H9 (cell line): ENCODE measurements around the gene MEIS2. TPM values are rescaled to one million over a fixed set of nuclear protein-coding genes. Genes with fewer than 3 reads are reported as not detected.
A peak's percentile ranks its signal among the peaks of the same experiment; 100 is the strongest.

Experiments
- DNase-seq: peaks from one replicate; pipeline ENCODE4 v3.0.0-alpha.2; 2017
- H2AFZ ChIP-seq: one replicate; pipeline ENCODE4 v1.6.1; 2013; ENCODE audit warnings: mild to moderate bottlenecking, low read length, control low read depth, moderate library complexity
- H2AK5ac ChIP-seq: 2 replicates; pipeline ENCODE4 v1.6.1; 2013; ENCODE audit warnings: low read length, control low read depth, mixed read lengths; ENCODE audit not compliant: insufficient read length
- H2BK120ac ChIP-seq: one replicate; pipeline ENCODE4 v1.6.1; 2013; ENCODE audit warnings: low read depth, mild to moderate bottlenecking, low read length, control low read depth, inconsistent platforms; ENCODE audit not compliant: poor library complexity, severe bottlenecking
- H2BK12ac ChIP-seq: 2 replicates; pipeline ENCODE4 v1.6.1; 2013; ENCODE audit warnings: low read length, control low read depth, mixed read lengths, low read depth; ENCODE audit not compliant: insufficient read length
- H2BK15ac ChIP-seq: 2 replicates; pipeline ENCODE4 v1.6.1; 2013; ENCODE audit warnings: low read depth, low read length, control low read depth
- H2BK20ac ChIP-seq: one replicate; pipeline ENCODE4 v1.6.1; 2013; ENCODE audit warnings: low read depth, mild to moderate bottlenecking, low read length, control low read depth, inconsistent platforms; ENCODE audit not compliant: poor library complexity, severe bottlenecking
- H2BK5ac ChIP-seq: 2 replicates; pipeline ENCODE4 v1.6.1; 2013; ENCODE audit warnings: low read length, control low read depth, mixed read lengths; ENCODE audit not compliant: insufficient read length
- H3K14ac ChIP-seq: 2 replicates; pipeline ENCODE4 v1.6.1; 2013; ENCODE audit warnings: low read length, control low read depth; ENCODE audit not compliant: insufficient read depth
- H3K18ac ChIP-seq: 2 replicates; pipeline ENCODE4 v1.6.1; 2013; ENCODE audit warnings: low read depth, mild to moderate bottlenecking, mixed read lengths, low read length, control low read depth; ENCODE audit not compliant: insufficient read length
- H3K23ac ChIP-seq: 2 replicates; pipeline ENCODE4 v1.6.1; 2013; ENCODE audit warnings: low read length, control low read depth, mixed read lengths, low read depth; ENCODE audit not compliant: insufficient read length
- H3K23me2 ChIP-seq: 2 replicates; pipeline ENCODE4 v1.6.1; 2013; ENCODE audit warnings: low read depth, mild to moderate bottlenecking, mixed read lengths, low read length, control low read depth; ENCODE audit not compliant: insufficient read length, poor library complexity, severe bottlenecking
- H3K27ac ChIP-seq: 2 replicates; pipeline ENCODE4 v1.5.1; 2013; ENCODE audit warnings: low read length, control low read depth, mixed read lengths, low read depth; ENCODE audit not compliant: insufficient read length
- H3K27me3 ChIP-seq: 2 replicates; pipeline ENCODE4 v1.6.1; 2013; ENCODE audit warnings: low read length, control low read depth, inconsistent platforms; ENCODE audit not compliant: insufficient read depth
- H3K4ac ChIP-seq: 2 replicates; pipeline ENCODE4 v1.6.1; 2013; ENCODE audit warnings: low read depth, mild to moderate bottlenecking, control low read depth, inconsistent platforms, low read length, moderate library complexity
- H3K4me1 ChIP-seq: 2 replicates; pipeline ENCODE4 v1.6.1; 2013; ENCODE audit warnings: low read length, control low read depth, inconsistent platforms; ENCODE audit not compliant: insufficient read depth
- H3K4me2 ChIP-seq: 2 replicates; pipeline ENCODE4 v1.6.1; 2013; ENCODE audit warnings: low read length, control low read depth, mixed read lengths; ENCODE audit not compliant: insufficient read length, insufficient read depth
- H3K56ac ChIP-seq: 2 replicates; pipeline ENCODE4 v1.6.1; 2013; ENCODE audit warnings: low read depth, mild to moderate bottlenecking, mixed read lengths, low read length, control low read depth; ENCODE audit not compliant: insufficient read length
- H3K79me1 ChIP-seq: 2 replicates; pipeline ENCODE4 v1.6.1; 2013; ENCODE audit warnings: low read depth, mild to moderate bottlenecking, moderate library complexity, low read length, control low read depth, inconsistent platforms; ENCODE audit not compliant: insufficient read depth, poor library complexity, severe bottlenecking
- H3K79me2 ChIP-seq: 2 replicates; pipeline ENCODE4 v1.6.1; 2013; ENCODE audit warnings: low read length, control low read depth, inconsistent platforms; ENCODE audit not compliant: insufficient read depth
- H3K9ac ChIP-seq: 2 replicates; pipeline ENCODE4 v1.6.1; 2013; ENCODE audit warnings: low read length, control low read depth, mixed read lengths; ENCODE audit not compliant: insufficient read length; ENCODE audit errors: extremely low read depth
- H3K9me3 ChIP-seq: one replicate; pipeline ENCODE4 v1.6.1; 2013; ENCODE audit warnings: low read depth, low read length, inconsistent platforms; ENCODE audit not compliant: control insufficient read depth
- H3T11ph ChIP-seq: one replicate; pipeline ENCODE4 v1.6.1; 2013; ENCODE audit warnings: mild to moderate bottlenecking, low read length, control low read depth, inconsistent platforms
- H4K20me1 ChIP-seq: one replicate; pipeline ENCODE4 v1.6.1; 2013; ENCODE audit not compliant: control insufficient read depth, insufficient read length, insufficient read depth
- H4K5ac ChIP-seq: 2 replicates; pipeline ENCODE4 v1.6.1; 2013; ENCODE audit warnings: low read depth, mild to moderate bottlenecking, mixed read lengths, low read length, control low read depth; ENCODE audit not compliant: insufficient read length
- H4K8ac ChIP-seq: replicated peaks from 2 replicates; pipeline ENCODE4 v1.6.1; 2013; ENCODE audit warnings: low read length, control low read depth, mixed read lengths, low read depth; ENCODE audit not compliant: insufficient read length
- H4K91ac ChIP-seq: 2 replicates; pipeline ENCODE4 v1.6.1; 2013; ENCODE audit warnings: low read depth, mild to moderate bottlenecking, moderate library complexity, mixed read lengths, low read length, control low read depth; ENCODE audit not compliant: insufficient read length
- H3K27ac Mint-ChIP-seq, 3 experiments: 2 replicates in 2 of 3; 3 replicates in 1 of 3; pipeline ENCODE4 v1.8.0; 2020 to 2021; ENCODE audit warnings: mixed read lengths in 3 of 3, mild to moderate bottlenecking in 1 of 3, moderate library complexity in 1 of 3
- H3K27me3 Mint-ChIP-seq: 2 replicates; pipeline ENCODE4 v1.8.0; 2021; ENCODE audit warnings: low read depth, mild to moderate bottlenecking, moderate library complexity, mixed read lengths
- H3K36me3 Mint-ChIP-seq, 3 experiments: 2 replicates in 2 of 3; 3 replicates in 1 of 3; pipeline ENCODE4 v1.8.0; 2020 to 2021; ENCODE audit warnings: low read depth in 3 of 3, mixed read lengths in 3 of 3; ENCODE audit not compliant: insufficient read depth in 1 of 3
- H3K4me1 Mint-ChIP-seq, 2 experiments: 2 replicates each; pipeline ENCODE4 v1.8.0; 2020; ENCODE audit warnings: mixed read lengths in 2 of 2
- H3K4me3 Mint-ChIP-seq, 2 experiments: 2 replicates in 1 of 2; 3 replicates in 1 of 2; pipeline ENCODE4 v1.8.0; 2020 to 2021; ENCODE audit warnings: mild to moderate bottlenecking in 2 of 2, mixed read lengths in 2 of 2, moderate library complexity in 1 of 2
- H3K9me3 Mint-ChIP-seq, 2 experiments: 2 replicates in 1 of 2; 3 replicates in 1 of 2; pipeline ENCODE4 v1.8.0; 2020; ENCODE audit warnings: mild to moderate bottlenecking in 2 of 2, mixed read lengths in 2 of 2, moderate library complexity in 1 of 2
- WGBS: extraction: QIAGEN DNeasy Blood & Tissue Kit; methylation state at CpG from one replicate; pipeline ENCODE4 v1.1.7; 2013; ENCODE audit warnings: missing lambda C conversion rate, low lambda C conversion rate, mixed read lengths; ENCODE audit not compliant: insufficient read length; ENCODE audit errors: extremely low coverage; 5-methylcytosine and 5-hydroxymethylcytosine counted together
- total RNA-seq: library from RNA; stranded (reverse); gene quantifications from 2 replicates; pipeline ENCODE4 v1.2.1, GENCODE V29; 2021
- TF ChIP-seq, protein P1 (sequence below): fragments of 200-600 bp; sonication (generic); conservative IDR thresholded peaks from 3 replicates; pipeline ENCODE4 v1.8.0; 2021; ENCODE audit warnings: antibody characterized with exemption, mild to moderate bottlenecking

The MEIS2 gene
- total RNA-seq, 1 experiment from 2014 or later: 0.35 TPM

DNA sequence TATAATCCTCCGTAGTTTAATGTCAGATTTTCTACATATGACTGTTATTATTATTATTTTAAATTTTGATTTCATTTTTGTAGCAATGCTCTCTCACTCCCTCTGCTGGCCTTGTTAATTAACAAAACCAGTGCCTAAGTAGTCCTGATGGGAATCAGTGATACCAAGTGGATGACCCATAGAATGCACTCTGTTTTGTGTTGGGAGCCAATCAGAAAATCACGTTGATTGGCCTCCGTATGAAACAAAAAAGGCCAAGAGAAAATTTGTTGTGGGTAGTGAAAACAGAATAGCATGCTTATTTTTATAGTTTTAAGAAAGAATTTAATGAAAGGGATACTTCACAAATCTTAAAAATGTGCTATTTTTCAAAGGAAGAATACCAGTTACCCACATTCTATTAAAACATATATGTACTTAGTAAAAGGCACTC lies 34.4 kb upstream of the MEIS2 start:
- H3K14ac ChIP-seq: no peak overlapping the region
- Mint-ChIP-seq H3K4me3 (no peak overlapping the region), H3K27ac (no peak overlapping the region), H3K36me3 (no peaks in the 10 kb centered on the region), H3K9me3 (no peaks in the 10 kb centered on the region), H3K27me3 (peaks cover 5% of the 10 kb centered on the region), H3K4me1 (peaks cover 18 to 31% of the 10 kb centered on the region in 2 experiments)
- no peak overlapping the region for H2AK5ac ChIP-seq
- no peaks in the 10 kb centered on the region for H3K4me1 ChIP-seq
- no peaks in the 10 kb centered on the region for H3K79me1 ChIP-seq
- H3K23ac ChIP-seq: no peak overlapping the region
- no peak overlapping the region for H3K4me2 ChIP-seq
- no peak for DNase-seq
- H3K18ac ChIP-seq: no peak overlapping the region
- H4K91ac ChIP-seq: no peak overlapping the region
- no peak overlapping the region for H3K27ac ChIP-seq
- H4K5ac ChIP-seq: no peak overlapping the region
- TF ChIP-seq, protein P1, sequence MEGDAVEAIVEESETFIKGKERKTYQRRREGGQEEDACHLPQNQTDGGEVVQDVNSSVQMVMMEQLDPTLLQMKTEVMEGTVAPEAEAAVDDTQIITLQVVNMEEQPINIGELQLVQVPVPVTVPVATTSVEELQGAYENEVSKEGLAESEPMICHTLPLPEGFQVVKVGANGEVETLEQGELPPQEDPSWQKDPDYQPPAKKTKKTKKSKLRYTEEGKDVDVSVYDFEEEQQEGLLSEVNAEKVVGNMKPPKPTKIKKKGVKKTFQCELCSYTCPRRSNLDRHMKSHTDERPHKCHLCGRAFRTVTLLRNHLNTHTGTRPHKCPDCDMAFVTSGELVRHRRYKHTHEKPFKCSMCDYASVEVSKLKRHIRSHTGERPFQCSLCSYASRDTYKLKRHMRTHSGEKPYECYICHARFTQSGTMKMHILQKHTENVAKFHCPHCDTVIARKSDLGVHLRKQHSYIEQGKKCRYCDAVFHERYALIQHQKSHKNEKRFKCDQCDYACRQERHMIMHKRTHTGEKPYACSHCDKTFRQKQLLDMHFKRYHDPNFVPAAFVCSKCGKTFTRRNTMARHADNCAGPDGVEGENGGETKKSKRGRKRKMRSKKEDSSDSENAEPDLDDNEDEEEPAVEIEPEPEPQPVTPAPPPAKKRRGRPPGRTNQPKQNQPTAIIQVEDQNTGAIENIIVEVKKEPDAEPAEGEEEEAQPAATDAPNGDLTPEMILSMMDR: peak; percentile 74
- H3K56ac ChIP-seq: no peak overlapping the region
- H3K79me2 ChIP-seq: no peaks in the 10 kb centered on the region
- H3K23me2 ChIP-seq: no peaks in the 10 kb centered on the region
- no peak overlapping the region for H3T11ph ChIP-seq
- no CpG with 5 or more reads among the region's 3 CpGs for WGBS
- H2BK12ac ChIP-seq: no peak overlapping the region
- H3K9ac ChIP-seq: no peak overlapping the region
- no peak overlapping the region for H2BK15ac ChIP-seq
- no peaks in the 10 kb centered on the region for H3K9me3 ChIP-seq
- no peak overlapping the region for H2BK5ac ChIP-seq
- H2BK20ac ChIP-seq: no peak overlapping the region
- H4K8ac ChIP-seq: no peak overlapping the region
- no peak overlapping the region for H2AFZ ChIP-seq
- no peak overlapping the region for H2BK120ac ChIP-seq
- H4K20me1 ChIP-seq: no peaks in the 10 kb centered on the region
- H3K4ac ChIP-seq: no peak overlapping the region
- no peaks in the 10 kb centered on the region for H3K27me3 ChIP-seq
